HG03097 (cell line): ENCODE results near the gene DNAH5.

Experiments used
- ATAC-seq: cut with Tn5 transposase; IDR thresholded peaks from one replicate; pipeline ENCODE4 v1.9.1; 2021; ENCODE audit not compliant: unreplicated experiment, low FRiP score

DNAH5 gene

DNA sequence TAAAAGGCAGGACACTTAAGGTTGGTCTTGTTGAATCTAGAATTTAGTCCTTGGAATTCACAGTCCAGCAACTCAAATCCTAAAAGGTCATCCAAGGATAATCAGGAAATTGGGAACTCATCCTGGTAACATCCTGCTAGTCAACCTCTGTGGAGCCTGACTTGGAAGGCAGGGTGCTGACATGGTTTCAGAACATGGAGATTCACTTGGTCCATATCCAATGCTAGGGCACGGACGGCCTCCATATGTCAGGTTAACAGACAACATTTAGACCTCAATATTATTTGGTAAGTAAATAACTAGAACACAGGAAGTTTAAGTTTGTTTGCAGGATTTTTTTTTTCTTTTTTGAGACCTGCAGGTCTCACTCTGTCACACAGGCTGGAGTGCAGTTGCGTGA lies 783 bp upstream of the DNAH5 start:
- ATAC-seq = no peak

DNA sequence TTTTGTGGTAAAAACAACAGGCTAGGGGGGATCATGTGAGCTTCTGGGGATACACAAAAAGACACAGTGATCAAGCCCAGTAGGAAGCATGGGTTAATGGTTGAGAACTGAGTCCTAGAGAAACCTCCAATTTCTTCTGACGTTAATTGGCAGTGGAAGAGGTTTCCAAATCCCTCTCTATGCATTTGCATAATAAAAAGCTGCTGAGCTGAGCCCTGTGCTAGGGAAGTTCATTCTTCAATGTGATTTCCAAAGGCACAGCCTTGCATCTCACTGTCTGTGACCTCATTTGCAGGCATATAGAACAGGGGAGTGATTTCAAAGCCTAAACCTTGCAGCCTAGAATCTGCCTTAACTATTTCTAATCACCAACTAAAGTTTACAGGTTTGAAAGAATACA lies 812 bp downstream of the DNAH5 start:
- no peak for ATAC-seq

DNA sequence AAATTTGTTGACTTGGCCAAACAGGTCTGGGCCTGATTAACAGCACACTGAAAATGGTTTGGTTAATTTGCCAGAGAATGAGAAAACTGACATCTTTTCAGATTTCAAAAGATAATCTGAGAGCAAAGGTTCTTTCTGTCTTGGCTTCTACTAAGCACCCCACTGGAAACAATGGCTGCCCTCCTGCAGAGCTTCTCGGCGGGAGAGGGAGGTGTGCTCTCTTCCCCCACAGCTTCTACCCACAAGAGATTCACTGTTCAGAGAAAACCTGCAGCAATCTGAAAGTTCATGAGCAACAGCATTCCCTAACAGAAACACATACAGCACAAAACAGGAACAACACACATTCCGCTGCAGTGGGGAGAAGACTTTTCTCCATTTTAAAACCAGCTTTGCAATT lies 3.0 kb downstream of the DNAH5 start:
- ATAC-seq = no peak

DNA sequence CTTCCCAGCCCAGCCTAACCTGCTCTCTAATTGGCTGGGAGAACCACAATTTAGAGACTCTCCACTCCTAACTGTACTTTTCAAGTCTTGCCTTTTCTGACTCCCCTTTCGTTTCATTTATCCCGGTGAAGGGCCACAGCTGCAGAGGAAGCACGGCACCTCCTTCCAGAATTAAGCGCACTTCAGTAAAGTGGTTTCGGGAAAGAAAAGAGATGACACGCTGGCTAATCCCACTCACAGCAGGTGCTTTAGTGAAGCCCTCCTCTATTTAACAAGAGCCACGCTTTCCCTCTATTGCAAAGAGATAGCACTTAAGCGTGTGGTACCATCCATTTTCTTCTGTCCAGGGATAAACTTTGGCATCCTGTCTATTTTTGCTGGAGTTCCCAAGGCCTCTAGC lies 4.8 kb downstream of the DNAH5 start:
- ATAC-seq = no peak

DNA sequence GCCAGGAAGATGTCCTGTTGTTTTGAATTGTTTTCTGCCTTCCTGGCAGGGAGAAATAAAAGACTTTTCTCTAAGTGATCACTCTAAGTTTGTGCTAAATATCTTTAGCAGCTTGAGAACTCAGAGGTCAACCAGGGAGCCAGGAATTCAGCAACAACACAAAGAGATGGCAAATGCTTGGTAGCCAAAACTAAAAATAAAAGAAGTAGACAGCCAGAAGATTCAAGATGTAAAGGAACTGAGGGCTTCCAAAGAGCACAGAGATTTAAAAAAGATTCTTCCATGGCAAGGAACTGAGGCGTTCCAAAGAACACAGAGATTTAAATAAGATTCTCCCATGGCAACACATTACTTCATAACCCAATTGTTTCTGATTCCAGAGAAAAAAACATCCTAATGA lies 9.6 kb downstream of the DNAH5 start:
- no peak for ATAC-seq

DNA sequence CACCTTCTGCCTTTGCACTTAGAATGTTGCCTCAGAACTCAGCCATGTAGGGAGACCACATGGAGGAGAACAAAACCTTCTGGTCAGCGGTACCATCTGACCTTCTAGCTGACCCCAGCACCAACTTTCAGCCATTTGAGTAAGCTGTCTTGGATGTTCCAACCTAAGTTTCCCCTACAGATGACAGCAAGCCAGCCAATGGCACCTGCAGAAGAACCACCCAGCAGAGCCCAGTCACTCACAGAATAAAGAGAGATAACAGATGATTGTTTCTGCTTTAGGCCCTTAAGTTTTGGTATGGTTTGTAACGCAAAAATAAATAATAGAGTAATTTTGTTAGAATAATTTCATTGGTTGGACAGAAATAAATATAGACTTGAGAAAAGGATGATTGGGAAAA lies 10.4 kb downstream of the DNAH5 start:
- no peak for ATAC-seq

DNA sequence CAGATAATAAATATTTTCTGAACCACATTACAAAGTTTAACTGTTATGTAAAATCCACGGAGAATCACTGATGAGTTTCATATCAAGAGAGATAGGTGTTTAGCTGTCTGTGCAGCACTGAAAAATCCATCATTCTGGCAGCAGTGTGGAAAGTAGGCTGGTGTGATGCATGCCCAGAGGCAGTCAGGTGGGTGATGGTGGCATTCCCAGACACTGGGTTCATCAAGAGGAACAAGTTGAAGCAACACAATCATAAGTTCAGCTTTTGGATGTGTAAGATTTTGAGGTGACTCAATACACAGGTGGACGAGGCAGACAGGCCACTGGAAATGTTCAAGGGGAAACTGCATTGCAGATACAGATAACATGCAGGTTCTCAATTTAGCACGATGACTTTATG lies 11.9 kb downstream of the DNAH5 start:
- no peak for ATAC-seq

DNA sequence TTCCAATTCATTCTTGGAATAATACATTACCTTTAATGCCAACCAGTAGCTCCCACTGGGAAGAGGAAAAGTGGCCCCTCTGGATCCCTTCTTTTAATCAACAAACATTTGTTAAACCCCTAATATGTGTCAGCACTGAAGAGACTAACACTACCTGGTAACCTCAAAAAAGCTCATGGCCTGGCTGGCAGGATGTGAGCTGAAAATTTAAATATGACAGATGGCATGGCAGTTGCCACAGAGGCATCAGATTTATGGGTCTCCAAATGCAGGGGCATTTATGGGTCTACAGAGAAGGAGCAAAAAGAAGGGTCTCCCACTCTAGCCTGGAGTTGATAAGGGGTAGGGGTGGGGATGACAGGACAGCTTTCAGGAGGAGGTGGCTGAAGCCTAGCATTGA lies 12.5 kb downstream of the DNAH5 start:
- ATAC-seq = no peak

DNA sequence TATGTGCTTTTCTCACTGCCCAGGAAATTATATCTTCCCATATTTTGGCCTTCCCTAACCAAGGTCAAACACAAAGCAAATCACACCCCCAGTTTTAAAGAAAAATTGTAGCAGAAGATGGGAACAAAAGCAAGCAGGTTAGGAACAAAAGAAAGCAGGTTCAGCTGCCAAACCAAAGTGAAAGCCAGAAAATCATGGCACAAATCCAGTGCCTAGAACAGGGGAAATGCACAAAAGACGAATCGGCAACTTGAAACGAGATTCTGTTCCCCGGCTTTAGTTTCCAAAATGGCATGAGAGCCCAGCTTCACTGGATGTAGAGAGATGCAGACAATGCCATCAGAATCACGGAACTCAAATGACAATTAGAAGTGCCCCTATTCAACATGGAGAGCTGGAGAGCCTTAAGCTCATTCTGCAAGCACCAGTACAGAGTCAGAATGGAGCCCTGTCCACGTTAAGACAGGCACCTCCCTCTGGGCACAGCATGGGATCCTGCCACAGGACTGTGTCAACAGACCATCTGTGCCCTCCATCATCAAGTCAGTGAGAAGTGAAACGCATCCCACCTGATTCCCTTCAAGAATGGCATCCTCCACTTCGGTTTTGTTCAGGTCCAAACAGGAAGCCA lies 13.8 kb downstream of the DNAH5 start:
- ATAC-seq = no peak

DNA sequence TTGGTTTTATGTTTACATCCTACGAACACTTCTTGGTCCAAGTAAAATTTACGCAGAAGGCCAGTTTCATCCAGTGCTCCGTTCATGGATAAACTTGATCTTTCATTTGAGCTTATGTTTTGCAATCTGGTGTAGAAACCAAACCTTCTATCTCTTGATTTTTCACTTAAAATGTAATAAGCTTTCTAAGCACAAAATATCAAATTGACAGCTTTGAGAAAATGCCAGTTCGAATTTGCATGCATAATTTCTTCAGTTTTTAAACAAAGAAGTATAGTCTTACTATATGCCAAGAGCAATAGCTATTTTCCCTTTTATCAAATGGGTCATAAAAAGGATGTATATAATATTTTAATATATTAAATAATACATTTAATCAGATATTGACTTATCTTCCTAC lies 17.8 kb downstream of the DNAH5 start:
- ATAC-seq = no peak

DNA sequence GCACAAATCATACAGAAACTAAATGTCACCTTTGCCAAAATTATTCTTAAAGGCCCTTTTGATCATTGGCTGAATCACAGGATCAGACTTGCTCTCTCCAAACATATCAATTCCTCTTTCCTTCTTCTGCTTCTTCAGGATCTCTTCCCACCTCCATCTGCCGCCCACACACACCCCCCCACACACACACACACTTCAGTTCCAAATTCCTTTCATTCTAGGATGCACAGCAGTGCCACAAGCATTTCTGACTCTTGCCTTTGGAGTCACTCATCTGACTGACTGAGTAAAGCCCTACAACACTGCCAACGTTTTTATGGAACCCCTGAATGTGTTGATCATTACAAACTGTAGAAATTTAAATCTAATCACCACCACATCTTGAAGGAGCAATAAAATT lies 22.9 kb downstream of the DNAH5 start:
- no peak for ATAC-seq

DNA sequence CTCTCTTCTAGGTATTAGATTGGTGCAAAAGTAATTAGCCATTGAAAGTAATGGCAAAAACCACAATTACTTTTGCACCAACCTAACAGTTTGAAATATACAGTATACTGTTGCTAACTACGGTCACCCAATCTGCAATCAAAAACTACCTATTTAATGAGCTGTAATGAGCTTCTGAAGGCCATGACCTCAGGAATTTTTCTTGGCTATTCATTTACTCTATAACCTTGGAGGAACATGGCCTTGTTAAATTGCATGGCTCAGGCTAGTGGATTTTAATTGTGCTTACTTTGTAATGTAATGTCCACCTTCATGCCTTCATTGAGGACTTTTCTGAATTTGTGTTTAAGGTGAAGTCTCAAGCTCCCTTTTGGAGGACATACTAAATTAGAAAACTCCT lies 24.7 kb downstream of the DNAH5 start:
- ATAC-seq = no peak

DNA sequence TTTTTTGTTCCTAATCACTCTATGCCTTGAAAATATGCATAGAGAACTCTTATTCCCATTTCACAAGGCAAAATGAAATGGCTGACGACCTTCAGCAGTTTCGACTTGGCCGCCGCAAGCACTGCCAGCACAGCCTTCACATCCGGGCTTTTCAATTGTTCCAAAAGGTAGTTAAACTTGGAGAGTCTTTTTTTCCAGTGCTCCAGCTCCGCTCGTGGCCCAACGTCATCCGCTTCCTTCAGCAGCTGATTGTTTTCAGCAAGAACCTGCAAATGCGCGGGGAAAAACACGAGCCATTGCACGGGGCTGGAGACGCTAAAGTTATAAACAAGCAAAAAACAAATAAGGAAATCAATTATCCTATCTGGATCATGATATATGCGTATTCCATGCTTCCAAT lies 25.4 kb downstream of the DNAH5 start:
- ATAC-seq = no peak

DNA sequence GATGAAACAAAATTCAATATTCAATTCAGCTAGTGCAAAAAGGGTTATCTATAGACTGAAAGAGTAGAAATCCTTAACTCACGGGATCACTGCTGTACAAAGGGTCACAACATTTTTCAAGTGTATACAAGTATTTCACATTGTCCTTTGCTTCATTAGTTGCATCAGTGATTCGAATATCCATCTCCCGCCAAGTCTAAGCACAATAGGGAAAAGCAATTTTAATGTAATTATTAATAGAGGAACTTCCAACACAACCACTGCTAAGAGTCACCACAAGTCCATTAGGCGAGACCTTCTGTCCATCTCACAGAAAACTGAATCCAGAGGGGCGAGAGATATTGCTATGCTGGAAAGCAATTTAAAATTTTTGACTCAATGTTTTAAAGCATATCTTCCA lies 27.4 kb downstream of the DNAH5 start:
- ATAC-seq = no peak

DNA sequence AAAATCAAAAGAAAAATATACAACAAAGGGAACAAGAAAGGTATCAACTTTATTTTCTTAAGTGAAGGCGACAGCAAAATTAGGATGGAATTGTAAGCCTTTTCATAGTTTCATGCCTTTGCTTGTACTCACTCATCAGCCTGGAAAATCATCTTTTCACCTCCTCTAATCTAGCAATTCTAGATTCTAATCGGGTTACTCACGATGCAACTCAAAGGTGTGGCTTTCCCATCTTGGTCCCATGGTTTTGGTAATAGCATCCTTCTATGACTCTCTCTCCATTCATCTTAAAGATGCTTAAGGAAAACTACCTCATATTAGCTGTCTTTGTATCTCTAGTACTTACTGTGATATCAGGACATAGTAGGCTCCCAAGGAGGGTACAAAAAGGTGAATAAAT lies 30.5 kb downstream of the DNAH5 start:
- no peak for ATAC-seq

DNA sequence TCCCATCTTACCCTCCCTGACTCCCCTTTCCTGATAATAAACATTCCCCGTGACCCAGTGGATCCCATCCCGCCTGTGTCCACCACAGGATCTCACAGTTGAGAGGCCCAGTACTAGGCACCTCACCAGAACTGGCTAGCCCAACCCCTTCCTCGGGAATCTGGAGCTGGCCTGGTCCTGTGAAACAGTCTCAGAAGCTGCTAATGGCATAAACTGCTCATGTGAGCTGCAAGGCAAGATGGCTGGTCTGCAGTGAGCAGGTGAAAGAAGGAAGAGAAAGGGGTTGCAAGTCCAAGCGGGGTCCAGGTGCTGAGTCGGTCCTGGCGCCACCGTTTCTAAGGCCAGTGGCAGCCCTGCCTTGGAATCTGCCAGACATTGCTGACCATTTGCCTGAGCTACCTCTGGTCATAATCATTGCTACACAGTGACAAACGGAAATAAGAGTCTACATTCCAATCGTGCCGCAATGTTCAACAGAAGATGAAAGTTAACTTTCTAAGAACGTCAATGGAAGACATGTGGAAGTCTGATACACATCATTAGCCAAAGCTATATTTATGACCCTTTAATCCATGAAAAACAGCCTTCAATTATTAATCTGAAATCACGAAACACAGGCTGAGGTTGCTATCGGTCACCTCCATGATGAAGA lies 33.7 kb downstream of the DNAH5 start:
- ATAC-seq = no peak

DNA sequence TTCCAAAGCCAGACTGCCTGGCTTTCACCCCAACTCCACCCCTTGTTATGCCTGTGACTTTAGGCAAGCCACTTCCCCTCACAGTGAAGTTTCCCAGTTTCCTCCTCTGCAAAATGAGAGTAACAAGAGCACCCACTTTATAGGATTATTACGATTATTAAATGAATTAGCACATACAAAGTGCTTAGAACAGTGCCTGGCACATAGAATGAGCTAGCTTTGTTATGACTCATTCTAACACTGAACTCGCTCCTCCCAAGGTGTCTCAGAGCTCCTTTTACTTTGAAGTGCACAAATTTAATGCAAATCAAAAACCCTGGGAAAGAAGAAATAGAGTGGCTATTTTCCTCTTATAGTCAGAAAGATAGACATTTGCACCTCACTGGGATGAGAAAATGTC lies 34.3 kb downstream of the DNAH5 start:
- ATAC-seq = no peak

DNA sequence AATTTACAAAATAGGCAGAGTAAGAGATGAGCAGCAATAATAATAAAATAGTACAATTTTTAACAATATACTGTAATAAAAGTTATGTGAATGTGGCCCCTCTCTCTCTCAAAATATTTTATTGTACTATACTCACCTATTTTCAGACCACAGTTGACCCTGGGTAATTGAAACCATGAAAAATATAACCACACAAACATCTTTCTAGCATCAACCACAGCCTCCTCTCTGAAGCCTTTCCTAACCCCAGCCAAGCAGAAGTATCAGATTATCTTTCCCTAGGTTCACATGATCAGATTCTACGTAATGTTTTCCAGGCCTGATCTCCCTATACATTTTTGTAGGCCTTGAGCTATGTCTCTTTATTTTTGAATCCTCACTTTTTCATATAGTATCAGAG lies 35.2 kb downstream of the DNAH5 start:
- ATAC-seq = no peak

DNA sequence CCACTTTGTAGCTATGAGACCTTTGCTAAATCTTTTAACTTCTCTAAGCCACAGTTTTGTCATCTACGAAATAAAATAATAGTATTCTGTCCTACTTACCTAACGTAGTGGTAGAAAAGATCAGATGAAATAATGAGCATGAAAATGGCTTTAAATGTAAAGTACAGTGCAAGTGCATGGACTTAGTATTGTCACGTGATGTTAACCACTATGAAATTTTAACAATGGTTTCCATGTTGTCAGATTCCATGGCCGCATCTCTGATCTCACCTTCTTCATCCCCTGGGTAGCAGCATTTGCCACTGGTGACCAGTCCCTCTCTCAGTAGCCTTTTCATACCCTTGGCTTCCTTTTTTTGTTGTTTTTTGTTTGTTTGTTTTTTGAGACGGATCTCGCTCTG lies 45.9 kb downstream of the DNAH5 start:
- ATAC-seq = no peak

DNA sequence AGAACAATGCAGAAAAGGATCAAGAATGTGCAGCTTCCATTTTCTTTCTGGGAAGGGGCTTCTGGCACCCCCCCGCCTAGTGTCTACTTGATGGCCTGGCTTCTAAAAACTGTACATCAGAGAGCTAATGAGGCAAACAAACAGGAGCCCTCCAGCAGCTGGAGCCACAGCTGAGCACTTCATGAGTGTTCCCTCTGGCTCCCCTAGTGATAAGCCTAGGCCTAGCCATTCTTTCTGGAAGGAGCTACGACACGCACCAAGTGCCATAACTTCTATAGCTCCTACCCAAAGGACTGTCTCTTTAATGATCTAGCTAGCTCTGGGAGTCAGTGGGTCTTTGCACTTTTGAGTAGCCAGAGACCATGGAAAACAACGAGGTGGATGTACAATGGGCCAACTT lies 66.1 kb downstream of the DNAH5 start:
- no peak for ATAC-seq

DNA sequence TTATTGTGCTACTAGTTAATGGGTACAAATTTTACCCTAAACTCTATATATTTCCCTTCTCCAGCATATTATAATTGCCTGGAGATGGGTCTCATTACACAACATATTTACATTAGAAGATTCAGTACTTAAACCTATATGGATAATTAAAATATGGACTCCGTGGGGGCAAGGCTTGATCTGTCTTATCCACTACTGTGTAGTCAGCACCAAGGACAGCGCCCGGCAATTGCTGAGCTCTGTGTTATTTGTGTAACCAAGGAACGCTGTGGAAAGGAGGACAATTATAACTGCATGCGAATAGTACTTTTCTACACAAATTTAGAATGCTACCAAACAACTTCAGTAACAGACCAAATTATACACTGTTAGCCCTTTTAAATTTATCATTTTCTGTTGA lies 77.7 kb downstream of the DNAH5 start:
- ATAC-seq = no peak

DNA sequence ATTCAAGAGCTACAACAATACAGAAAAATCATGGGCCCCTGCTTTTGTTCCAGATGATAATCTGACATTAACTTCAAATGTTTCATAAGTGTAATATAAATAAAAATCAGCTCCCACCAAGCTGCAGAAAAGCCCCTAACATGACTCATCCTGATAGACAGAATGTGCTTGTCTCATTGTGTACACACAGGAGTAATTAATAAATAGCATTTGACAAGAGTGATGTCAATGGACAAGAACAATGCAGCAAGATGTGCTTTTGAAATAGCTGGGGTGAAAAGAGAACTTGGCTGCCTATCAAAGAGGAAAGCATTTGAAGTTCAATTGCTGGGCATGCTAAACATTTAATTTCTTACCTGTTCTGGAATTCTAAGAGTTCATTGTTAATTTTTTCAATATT lies 79.2 kb downstream of the DNAH5 start:
- ATAC-seq = no peak

DNA sequence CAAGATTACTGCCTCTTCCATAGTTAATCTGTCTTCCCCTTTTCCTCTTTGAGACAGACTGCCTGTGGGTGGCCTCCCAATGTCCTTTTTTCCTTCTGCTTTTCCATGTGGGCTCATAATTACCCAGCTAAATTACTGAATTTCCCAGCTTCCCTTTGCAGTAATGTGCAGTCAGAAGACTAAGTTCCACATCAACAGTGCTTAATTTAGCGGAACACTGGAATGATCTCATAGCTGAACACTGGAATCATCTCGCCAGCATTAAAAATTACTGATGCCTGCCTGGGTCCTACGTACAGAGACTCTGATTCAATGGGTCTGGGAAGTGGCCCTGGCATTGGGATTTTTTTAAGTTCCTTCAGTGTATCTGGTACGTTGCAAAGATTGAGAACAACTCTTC lies 84.3 kb downstream of the DNAH5 start:
- ATAC-seq = no peak
